ENCODE measurements around the gene CCDC126.
"Not testable (repeated sequence)": the region's sequence is repeated elsewhere in the genome, so short reads cannot be mapped to it uniquely, and the experiment has no call there.

CCDC126 gene

GRCh38 chr7:23597094-23598091 lies at the start of gene CCDC126:
Gene CCDC126, plus strand, starts transcription at chr7:23597382. Its CDS starts 13,934 bp downstream, at chr7:23611316.
- peak; percentile 82 for DNase-seq

- no peak for DNase-seq
Measured at GRCh38 chr7:23547662-23548061, 49.5 kb upstream of the CCDC126 start.

GRCh38 chr7:23558303-23558702 lies 38.9 kb upstream of the CCDC126 start:
- no peak for DNase-seq

- DNase-seq, result peak; percentile 68 to 74
Measured at GRCh38 chr7:23570592-23571200, 26.5 kb upstream of the CCDC126 start.

- DNase-seq, result not testable (repeated sequence)
Measured at GRCh38 chr7:23581975-23582374, 15.2 kb upstream of the CCDC126 start.

GRCh38 chr7:23585304-23585703 lies 11.9 kb upstream of the CCDC126 start:
- DNase-seq, result not testable (repeated sequence)

GRCh38 chr7:23586159-23586558 lies 11.0 kb upstream of the CCDC126 start:
- no peak for DNase-seq

- DNase-seq, result no peak
Measured at GRCh38 chr7:23590529-23590928, 6.7 kb upstream of the CCDC126 start.

- DNase-seq, result no peak
Measured at GRCh38 chr7:23593706-23594105, 3.5 kb upstream of the CCDC126 start.

GRCh38 chr7:23594879-23595604 lies 2.1 kb upstream of the CCDC126 start:
- no peak for DNase-seq

- no peak for DNase-seq
Measured at GRCh38 chr7:23598296-23598695, 1.1 kb downstream of the CCDC126 start.

- DNase-seq, result no peak
Measured at GRCh38 chr7:23600236-23600635, 3.1 kb downstream of the CCDC126 start.

- no peak for DNase-seq
Measured at GRCh38 chr7:23603632-23604295, 6.6 kb downstream of the CCDC126 start.

GRCh38 chr7:23604296-23604640 lies 7.1 kb downstream of the CCDC126 start:
- no peak for DNase-seq

GRCh38 chr7:23607130-23607529 lies 9.9 kb downstream of the CCDC126 start:
- no peak for DNase-seq

- DNase-seq, result no peak
Measured at GRCh38 chr7:23607866-23608265, 10.7 kb downstream of the CCDC126 start.

- no peak for DNase-seq
Measured at GRCh38 chr7:23615331-23615730, 18.1 kb downstream of the CCDC126 start.

- DNase-seq, result no peak
Measured at GRCh38 chr7:23616593-23616992, 19.4 kb downstream of the CCDC126 start.

GRCh38 chr7:23617482-23617881 lies 20.3 kb downstream of the CCDC126 start:
- DNase-seq, result no peak

- no peak for DNase-seq
Measured at GRCh38 chr7:23618241-23618640, 21.1 kb downstream of the CCDC126 start.

GRCh38 chr7:23619141-23619540 lies 22.0 kb downstream of the CCDC126 start:
- DNase-seq, result no peak

GRCh38 chr7:23622506-23622925 lies 25.3 kb downstream of the CCDC126 start:
- DNase-seq, result no peak

GRCh38 chr7:23628370-23628769 lies 31.2 kb downstream of the CCDC126 start:
- no peak for DNase-seq

All from CD4-positive, alpha-beta T cell treated with Interleukin-4 for 1 hour (primary cell).